Inferior parietal cortex (tissue), 1 donor: ENCODE measurements around the gene MTA3.
"Not testable (repeated sequence)": the region's sequence is repeated elsewhere in the genome, so short reads cannot be mapped to it uniquely, and the experiment has no call there.

Source experiments
- DNase-seq: peaks from one replicate; pipeline ENCODE4 v3.0.0-alpha.2; 2016; ENCODE audit errors: extremely low spot score

MTA3 gene

GRCh38 chr2:42731316-42731715, 162.9 kb downstream of the MTA3 start:
- DNase-seq: not testable (repeated sequence)

GRCh38 chr2:42733852-42734251, 165.4 kb downstream of the MTA3 start:
- no peak for DNase-seq

DNA sequence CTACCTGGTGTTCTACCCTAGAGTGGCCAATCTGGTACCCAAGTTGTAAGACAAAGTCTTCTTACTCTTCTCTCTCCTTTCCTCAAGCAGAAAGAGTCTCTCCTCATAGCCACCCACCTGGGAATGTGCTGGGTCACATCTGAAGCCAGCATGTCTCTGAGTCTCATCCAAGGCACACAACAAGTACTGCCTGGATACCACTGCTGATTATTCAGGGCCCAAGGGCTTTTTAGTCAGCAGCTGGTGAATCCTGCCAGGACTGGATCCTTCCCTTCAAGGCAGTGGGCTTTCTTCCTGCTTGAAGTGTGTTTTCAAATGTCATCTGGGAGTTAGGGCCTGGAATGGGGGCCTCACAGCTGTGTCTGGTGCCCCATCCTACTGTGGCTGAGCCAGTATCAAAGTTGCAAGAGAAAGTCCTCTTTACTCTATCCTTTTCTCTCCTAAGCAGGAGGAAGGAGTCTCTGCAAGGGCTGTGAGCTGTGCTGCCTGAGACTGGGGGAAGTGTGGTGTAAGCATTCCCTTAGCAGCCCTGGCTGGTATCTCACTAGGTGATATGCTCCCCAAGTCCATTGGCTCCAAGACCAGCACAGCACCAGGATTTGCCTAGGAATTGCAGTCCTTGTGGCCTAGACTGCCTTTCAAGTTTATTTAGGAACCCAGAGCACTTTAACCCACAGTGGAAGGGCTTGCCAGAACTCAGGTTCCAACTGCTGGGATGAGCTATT, 168.3 kb downstream of the MTA3 start:
- no peak for DNase-seq

DNA sequence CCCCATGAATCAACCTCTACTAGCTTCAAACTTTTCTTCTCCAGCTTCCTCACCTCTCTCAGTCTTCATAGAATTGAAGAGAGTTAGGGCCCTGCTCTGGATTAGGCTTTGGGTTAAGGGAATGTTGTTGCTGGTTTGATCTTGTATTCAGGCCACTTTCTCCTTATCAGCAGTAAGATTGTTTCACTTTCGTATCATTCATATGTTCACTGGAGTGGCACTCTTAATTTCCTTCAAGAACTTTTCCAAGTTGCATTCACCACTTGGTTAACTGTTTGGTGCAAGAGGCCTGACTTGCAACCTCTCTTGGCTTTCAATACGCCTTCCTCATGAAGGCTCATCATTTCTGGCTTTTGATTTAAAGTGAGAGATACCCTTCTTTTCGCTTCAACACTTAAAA, 172.7 kb downstream of the MTA3 start:
- DNase-seq: no peak

GRCh38 chr2:42742740-42743658, 174.6 kb downstream of the MTA3 start:
- no peak for DNase-seq

DNA sequence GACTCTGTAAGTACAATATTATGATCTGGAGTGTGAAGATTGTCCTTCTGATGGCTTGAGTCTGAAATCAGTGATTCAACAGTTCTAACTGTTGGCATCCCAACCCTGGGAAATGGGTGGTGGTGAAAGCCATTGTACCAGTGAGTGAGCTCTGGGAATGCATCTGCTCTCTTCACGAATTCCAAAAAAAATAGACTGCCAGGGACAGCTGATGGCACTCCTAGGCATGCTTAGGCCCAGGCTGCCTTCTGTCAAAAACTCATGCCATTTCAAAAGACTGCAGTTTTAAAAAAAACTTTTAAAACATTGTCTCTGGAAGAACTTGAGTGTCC, 175.2 kb downstream of the MTA3 start:
- no peak for DNase-seq

DNA sequence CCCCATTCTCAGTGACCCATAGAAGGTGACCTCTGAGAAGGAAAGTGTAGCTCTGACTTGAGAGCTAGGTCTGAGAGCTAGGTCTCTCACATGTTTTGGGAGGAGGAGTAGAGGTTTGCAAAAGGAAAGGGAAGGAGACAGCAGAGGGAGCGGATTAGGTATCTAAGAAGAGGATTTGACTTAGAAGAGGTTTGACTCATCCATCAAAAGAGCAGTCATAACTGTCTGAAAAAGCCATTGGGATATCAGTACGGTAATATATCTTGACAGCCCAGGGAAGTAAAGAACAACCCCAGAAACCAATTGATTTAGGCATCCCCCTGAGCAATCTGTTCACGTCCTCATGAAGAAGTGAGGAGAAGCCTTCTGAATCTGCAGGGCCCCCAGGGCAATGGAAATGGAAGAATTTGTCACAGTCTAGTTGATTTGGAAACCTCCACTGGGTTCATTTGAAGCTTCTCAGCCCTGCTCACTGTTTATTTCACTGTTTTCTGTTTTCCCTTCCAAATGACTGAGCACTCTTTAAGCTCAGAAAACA, 176.2 kb downstream of the MTA3 start:
- no peak for DNase-seq

DNA sequence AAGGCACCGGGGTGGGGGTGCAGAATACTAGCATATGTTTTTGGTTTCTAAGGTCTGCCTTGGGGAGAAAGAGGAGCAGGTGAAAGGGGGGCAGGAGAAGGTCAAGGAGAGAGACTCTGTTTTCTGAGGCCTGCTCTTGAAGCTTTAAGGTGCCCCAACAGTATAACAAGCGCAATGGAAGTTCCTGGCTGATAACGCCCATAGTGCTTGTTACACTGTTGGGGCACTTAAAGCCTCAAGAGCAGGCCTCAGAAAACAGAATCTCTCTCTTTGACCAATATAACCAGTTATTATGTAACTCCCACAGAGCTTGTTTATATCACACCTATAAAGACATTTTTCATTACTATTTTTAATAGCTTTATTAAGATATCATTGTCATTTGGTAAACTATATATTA, 179.0 kb downstream of the MTA3 start:
- DNase-seq: no peak

- DNase-seq: no peak
Measured at GRCh38 chr2:42748840-42749239, 180.4 kb downstream of the MTA3 start.

GRCh38 chr2:42752314-42752713, 183.9 kb downstream of the MTA3 start:
- DNase-seq: no peak

DNA sequence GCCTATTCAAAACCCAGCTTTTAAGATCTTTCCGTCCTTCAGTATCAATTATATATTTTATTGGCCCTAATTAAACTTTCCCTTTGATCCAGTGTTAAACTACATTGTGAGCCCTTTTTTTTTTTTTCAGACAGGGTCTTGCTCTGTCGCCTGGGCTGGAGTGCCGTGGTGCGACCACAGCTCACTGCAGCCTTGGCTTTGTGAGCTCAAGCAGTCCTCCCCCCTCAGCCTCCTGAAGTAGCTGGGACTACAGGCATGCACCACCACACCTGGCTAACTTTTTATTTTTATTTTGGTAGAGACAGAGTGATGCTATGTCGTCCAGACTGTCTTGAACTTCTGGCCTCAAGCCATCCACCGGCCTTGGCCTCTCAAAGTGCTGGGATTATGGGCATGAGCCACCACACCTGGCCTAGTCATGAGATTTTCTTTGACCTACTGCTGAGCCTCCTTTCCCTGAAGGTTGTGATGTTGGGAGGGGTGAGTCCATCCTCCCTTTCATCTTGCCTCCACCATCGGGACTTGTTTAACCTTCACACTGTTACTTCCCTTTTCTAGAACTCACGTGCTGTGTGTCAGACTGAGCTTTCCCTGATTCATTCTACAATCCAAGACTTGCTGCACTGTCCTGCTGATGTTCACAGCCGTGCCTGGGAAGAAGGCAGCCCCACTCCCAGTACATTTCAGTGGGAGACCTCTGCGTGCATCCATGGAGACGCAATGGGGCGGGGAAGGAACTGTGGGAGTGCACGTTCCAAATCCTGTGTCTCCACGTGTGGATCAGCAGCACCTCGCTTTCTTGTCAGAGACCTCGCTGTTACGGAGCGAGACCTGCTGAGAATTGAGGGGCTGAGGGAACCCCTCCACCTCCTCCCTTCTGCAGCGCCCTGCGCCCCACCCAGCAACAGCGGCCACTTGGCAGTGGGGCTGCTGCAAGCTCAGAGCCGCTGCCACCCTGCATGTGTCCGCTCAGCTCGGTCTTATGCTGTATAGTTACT, 184.7 kb downstream of the MTA3 start:
- DNase-seq: no peak

GRCh38 chr2:42754021-42754775, 185.8 kb downstream of the MTA3 start:
- peak; percentile 53 for DNase-seq

DNA sequence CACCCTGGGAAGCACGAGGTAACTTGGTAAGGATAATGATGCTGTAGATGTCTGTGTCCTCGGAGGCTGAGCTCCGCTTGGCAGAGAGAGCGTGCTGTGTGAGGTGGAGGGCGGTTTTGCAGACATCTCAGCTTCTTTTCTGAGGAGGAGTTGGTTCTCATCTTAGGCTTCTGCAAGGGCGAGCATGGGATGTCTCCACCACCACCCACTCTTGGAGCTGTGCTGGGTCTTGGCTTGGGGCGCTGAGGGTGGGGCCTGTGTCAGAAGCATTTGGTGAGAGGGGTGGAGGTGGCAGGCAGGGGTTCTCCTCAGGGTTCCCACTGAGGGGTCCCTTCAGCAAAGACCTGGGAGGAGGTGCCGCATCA, 186.3 kb downstream of the MTA3 start:
- no peak for DNase-seq

DNA sequence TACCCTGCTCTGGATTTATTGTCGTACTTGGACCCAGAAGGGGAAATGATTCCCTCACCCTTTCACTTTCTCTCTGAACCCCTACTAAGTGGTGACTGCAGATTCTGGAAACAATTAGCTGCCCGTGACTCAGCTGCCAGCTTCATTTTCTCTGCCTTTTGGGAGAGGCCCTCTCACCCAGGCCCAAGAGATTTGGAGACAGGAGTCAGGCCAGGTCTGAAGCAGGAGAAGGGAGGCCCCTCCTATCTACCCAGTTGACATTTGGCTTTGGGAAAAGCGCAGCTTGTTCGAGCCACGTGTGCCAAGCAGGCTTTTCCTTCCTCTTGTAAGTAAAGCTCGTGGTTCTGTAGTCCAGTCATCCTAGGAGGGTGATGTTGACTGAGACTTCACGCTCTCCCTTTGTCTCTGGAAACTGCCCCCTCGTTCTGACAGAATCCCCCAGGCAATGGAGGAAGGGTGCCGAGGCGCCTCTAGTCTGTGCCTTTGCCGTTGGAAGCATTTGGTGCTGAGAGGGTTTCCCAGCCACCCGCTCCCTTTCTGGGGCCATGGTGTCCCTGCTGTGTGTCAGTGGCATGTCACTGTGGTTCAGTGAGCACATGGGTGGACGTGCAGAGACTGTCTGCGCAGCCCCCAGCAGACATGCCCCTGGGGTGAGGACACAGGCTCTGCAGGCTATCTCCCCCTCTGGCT, 186.9 kb downstream of the MTA3 start:
- DNase-seq: no peak

DNA sequence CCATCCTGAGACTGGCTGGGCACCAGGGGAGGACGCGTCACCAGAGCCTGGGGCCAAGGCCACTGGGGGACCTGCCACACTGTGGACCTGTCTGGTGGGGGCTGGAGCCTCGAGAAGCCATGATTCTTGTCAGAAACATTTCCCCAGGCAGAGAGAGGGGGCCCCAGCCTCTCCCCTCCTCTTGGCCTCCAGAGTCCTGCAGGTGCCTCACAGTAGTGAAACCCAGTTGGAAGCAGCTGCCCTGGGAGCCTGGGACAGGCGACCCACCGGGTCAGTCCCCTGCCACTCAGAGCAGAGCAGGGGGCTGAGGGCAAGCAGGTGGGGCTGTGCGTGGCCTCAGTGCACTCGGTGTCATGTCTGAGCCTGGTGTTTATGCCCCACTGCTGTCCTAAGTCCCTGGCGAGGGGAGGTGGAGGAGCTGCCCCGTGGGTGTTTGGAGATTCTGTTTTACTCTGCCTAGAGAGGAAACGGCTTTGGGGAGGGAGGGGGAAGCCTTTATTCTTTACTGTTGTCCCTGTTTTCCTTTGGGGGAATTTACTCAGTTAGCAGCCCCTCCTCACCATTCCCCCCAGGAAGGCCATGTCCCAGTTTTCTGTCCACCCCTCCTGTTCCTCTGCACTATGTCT, 187.8 kb downstream of the MTA3 start:
- no peak for DNase-seq

DNA sequence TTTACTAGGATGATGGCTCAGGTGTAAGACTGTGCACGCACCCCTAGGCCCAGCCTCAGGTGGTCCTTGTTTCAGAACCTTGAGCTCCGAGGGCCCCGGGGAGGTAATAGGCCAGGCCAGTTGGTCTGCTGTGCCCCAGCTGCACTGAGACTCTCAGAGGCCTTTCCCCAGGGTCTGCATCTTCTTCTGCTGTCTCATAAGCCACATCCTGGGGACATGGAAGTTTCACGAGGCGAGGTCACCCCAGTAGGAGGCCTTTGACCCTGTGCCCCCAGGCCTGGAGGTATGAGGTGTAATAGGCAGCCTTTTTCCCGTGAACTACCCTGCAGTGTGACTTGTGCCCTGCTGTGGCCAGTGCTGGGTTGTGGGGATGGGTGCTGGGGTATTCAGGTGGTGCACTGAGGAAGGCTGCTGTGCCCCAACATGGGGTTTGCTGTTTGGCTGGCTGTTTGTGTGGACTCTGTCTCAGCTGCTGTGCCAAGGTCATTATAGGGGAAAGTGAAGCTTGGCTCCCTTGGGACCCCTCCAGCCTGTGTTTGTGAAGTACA, 188.6 kb downstream of the MTA3 start:
- no peak for DNase-seq

GRCh38 chr2:42757981-42758740, 189.7 kb downstream of the MTA3 start:
- no peak for DNase-seq

- DNase-seq: no peak
Measured at GRCh38 chr2:42758751-42759150, 190.3 kb downstream of the MTA3 start.

DNA sequence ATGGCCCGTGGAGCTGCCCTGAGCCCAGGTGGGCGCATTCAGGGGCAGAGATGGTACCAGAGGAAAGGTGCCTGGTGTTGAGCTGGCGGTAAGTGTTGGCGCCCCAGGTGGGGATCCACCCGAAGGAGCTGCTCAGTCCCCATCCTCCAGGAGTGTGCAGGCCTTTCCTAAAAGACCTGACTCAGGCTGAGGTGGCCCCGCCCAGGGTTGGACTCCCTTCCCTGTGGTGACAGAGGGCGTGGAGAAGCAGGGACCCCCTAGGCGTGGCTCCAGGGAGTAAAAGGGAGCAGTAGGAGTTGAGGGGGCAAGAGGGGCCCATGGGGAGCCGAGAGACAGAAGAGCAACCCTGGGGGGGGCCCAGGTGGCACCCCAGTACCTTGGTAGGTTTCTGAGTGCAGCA, 193.1 kb downstream of the MTA3 start:
- no peak for DNase-seq
